GM12872 (cell line): ENCODE results near the gene RIC8B.

Experiments
- TF ChIP-seq, protein P1 (sequence below): IDR thresholded peaks from 3 replicates; pipeline ENCODE4 v1.5.1; 2011; ENCODE audit warnings: low read depth, mild to moderate bottlenecking, low read length, moderate library complexity; ENCODE audit not compliant: insufficient read depth

The RIC8B gene

DNA sequence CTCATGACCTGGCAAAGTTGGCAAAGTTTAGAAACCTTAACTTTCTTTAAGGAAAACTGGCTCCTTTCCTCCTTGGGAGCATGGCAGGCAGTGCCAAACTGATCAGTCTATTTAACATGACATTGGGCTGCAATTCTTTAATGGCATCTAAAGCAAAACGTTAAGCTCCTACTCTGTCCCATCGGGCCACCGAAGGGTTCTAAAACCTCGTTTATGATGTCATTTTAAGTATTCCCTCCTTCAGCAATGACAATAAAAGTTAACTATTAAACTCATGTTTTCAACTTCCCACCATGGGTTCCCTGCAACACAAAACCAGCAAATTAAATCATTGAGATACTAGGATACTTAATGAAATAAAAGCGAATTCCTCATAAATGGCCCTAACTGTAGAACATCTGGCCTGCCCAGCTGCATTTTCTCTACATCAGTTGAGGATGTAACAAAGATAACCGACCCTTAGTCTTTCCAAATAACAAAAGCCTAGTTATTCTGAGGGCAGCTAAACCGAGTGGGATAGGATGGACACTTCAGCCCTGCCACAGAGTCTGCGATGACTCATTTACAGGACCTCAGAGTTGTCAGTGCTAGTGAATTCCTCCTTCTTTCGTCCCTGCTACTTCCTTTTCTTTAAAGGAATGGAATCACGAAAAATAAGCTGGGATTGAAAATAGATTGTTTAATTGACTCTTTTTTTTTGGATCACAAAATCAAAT lies 34.5 kb upstream of the RIC8B start:
- TF ChIP-seq, protein P1, sequence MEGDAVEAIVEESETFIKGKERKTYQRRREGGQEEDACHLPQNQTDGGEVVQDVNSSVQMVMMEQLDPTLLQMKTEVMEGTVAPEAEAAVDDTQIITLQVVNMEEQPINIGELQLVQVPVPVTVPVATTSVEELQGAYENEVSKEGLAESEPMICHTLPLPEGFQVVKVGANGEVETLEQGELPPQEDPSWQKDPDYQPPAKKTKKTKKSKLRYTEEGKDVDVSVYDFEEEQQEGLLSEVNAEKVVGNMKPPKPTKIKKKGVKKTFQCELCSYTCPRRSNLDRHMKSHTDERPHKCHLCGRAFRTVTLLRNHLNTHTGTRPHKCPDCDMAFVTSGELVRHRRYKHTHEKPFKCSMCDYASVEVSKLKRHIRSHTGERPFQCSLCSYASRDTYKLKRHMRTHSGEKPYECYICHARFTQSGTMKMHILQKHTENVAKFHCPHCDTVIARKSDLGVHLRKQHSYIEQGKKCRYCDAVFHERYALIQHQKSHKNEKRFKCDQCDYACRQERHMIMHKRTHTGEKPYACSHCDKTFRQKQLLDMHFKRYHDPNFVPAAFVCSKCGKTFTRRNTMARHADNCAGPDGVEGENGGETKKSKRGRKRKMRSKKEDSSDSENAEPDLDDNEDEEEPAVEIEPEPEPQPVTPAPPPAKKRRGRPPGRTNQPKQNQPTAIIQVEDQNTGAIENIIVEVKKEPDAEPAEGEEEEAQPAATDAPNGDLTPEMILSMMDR = no peak

DNA sequence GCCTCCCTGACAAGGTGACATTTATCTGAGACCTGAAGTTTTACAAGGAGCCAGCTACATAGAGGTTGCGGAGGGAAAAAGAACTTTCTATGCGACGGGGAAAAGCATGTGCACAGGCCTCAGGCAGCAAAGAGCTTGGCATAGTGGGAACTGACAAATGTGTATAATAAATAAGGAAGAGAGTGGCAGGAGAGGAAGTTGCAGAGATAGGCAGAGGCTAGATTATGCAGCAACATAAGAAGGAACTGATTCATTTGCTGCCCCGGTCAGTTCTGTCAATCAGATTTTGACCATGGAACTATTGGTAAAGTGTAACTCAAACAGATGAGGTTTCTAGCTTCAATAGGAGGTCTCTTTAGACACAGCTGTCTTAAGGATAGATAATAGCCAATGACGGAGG lies 33.7 kb upstream of the RIC8B start:
- TF ChIP-seq, protein P1 = no peak

- TF ChIP-seq, protein P1 = no peak
These were observed 33.2 kb upstream of the RIC8B start for GRCh38 chr12:106741247-106741646.

DNA sequence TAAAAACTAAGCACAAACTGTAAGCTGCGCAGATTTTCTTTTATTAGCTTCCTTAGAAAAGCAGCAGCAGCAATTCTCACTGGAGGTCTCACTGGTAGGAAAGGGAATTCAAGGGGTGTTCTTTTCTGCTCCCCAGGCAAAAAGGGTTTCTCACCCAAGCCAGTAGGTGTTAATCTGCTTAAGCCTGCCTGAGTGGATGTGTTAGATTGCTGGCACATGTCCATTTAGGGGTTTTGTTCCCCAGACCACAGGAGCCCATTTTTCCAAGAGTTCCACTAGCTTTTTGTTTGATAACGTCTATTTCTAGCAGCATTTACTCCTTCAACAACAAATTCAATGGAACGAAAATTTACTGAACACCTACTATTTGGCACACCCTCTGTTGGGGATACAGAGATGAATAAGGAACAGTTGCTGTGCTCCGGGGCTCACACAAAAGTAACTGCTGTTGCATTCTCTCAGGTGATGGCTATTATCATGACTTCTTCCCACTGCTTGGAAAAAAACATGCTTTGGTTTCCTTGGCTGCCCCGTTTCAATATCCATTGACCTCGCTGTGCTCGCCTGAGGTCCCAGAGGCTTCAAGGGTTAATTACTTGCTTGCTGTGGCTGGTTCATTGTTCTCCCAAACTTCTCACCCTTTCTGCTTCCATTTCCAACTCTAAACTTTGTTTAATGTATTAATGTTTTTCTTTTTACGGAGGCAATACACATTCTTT lies 31.1 kb upstream of the RIC8B start:
- TF ChIP-seq, protein P1 = no peak

GRCh38 chr12:106744600-106744999 lies 29.9 kb upstream of the RIC8B start:
- TF ChIP-seq, protein P1 = no peak

DNA sequence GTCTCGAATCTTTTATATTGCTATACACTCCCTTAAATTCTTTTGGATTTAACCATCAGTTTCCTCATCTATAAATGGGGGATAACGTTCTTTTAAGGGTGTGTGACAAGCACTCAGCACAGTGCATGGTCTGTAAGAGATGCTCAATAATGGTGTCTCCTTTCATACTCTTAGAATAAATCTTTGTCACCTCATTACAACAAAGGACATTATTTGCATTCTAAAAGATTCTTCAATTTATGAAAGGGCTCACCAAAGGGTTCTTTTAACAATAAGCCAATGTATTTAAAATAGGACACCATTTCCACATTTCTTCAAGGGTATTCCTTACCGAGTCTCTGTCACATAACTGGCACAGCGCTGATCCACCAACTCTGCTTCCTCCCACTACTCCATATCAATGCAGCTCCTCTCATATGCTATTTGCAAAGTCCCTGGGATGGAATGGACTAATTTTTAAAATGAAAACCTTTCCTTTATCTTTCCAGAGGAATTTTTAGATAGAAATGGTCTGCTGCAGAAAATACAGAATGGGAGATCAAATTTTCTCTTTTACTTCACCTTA lies 29.2 kb upstream of the RIC8B start:
- TF ChIP-seq, protein P1 = no peak

DNA sequence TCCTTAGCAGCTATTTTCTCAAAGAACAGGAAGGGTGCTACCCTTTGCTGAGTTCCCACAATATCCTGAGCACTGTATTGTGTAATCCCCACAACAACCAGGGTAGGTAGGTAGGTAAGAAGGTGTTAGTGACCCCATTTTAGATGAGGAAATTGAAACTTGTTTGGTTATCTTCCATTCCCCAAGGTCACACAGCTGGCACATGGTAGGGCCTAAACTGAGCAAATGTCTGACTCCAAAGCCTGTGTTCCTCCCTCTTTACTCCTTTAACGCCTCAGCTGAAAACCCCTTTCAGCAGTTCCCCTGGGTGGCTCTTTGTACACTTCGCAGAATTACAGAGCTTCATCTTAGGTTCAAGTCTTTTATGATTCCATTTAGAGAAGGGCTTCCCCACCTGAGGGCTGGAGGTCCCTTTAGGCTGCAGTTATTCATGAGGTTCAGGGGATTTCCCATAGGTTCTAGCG lies 26.5 kb upstream of the RIC8B start:
- TF ChIP-seq, protein P1 = no peak
